Measurements from ENCODE around the gene ACKR3.

The ACKR3 gene

DNA sequence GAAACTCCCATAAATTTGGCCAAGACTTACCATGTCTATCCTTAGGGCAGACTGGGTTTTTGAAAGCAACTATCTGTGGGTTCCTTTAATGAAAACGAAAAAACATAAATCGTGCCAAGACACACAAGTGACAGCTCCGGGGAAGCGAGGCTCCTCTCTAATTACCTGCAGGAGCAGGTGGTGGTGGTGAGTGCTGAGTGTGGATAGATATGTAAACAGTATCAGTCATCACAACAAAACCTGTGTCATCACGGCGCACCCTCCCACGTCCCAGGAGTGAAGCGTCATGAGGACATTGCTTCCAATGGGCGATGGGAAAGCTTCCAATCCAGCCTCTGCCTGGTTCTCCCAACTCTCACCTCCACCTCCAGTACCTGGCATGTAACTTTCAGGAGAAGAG lies 31.3 kb downstream of the ACKR3 start:
- no peak overlapping the region for H3K4me3 ChIP-seq (ENCODE audit: low read length)
- H3K27me3 ChIP-seq (ENCODE audit: control insufficient read depth, insufficient read depth, low read length): no peaks in the 10 kb centered on the region
- H3K9ac ChIP-seq (ENCODE audit: low read length): no peak overlapping the region
- H3K4me1 ChIP-seq (ENCODE audit: control insufficient read depth, insufficient read depth, low read length): no peaks in the 10 kb centered on the region
- H3K36me3 ChIP-seq (ENCODE audit: control insufficient read depth, insufficient read depth, low read length): no peaks in the 10 kb centered on the region
- H3K27ac ChIP-seq (ENCODE audit: low read depth, low read length): no peak overlapping the region

DNA sequence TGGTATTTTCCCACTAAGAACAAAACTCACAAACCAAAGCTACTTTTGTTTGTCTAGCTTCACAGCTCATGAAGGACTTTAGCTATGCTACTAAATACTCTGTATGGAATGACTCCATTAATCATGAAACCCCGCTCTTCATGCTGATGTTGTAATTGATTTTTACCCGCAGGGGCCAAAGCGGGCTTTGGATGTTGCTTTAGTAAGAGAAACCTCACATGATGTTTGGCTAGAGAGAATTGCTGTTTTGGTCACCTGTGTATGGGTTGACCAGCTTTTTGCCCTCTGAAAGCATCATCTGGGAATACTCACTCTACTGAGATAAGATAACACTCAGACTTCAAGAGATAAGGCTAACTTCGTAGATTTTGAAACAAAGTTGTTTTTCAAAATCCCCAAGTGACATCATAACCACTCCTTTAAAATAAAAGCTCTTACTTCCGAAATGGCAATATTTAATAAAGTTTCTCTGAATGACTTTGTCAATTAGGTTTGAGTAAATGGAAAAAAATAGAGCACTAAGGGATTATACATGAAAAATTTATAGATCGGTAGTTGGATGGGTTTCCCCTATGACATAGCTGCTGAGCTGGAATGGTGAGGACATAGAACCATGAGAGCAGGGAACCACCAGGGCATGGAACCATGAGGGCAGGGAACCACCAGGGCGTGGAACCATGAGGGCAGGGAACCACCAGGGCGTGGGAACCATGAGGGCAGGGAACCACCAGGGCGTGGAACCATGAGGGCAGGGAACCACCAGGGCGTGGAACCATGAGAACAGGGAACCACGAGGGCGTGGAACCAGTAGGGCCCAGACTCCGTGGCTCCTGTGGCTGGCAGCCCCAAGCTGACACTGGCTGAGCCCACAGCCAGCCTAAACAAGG lies 31.9 kb downstream of the ACKR3 start:
- Histone ChIP-seq H3K36me3 (ENCODE audit: control insufficient read depth, insufficient read depth, low read length) (no peaks in the 10 kb centered on the region), H3K9ac (ENCODE audit: low read length) (no peak overlapping the region), H3K27me3 (ENCODE audit: control insufficient read depth, insufficient read depth, low read length) (no peaks in the 10 kb centered on the region), H3K4me1 (ENCODE audit: control insufficient read depth, insufficient read depth, low read length) (no peaks in the 10 kb centered on the region), H3K4me3 (ENCODE audit: low read length) (no peak overlapping the region), H3K27ac (ENCODE audit: low read depth, low read length) (no peak overlapping the region)

DNA sequence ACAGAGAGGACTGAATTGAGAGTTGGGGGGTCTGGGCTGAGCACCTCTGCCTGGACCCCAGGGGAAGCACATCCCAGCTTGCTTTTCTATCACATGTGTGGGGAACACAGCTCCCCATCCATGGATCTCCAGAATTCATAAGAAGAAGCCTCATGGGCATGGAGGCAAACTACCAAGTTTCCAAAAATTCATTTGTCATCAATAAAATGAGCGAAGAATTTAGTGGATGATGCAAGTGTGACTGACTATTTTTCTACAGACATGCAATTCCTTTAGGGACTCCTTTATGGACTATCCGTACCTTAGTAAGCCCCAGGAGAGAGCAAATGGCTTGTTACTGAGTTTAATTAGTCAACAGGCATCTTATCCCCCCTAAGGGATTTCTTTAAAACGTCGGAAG lies 33.1 kb downstream of the ACKR3 start:
- Histone ChIP-seq H3K4me3 (ENCODE audit: low read length) (no peak overlapping the region), H3K9ac (ENCODE audit: low read length) (no peak overlapping the region), H3K27me3 (ENCODE audit: control insufficient read depth, insufficient read depth, low read length) (no peaks in the 10 kb centered on the region), H3K36me3 (ENCODE audit: control insufficient read depth, insufficient read depth, low read length) (no peaks in the 10 kb centered on the region), H3K27ac (ENCODE audit: low read depth, low read length) (no peak overlapping the region), H3K4me1 (ENCODE audit: control insufficient read depth, insufficient read depth, low read length) (no peaks in the 10 kb centered on the region)

DNA sequence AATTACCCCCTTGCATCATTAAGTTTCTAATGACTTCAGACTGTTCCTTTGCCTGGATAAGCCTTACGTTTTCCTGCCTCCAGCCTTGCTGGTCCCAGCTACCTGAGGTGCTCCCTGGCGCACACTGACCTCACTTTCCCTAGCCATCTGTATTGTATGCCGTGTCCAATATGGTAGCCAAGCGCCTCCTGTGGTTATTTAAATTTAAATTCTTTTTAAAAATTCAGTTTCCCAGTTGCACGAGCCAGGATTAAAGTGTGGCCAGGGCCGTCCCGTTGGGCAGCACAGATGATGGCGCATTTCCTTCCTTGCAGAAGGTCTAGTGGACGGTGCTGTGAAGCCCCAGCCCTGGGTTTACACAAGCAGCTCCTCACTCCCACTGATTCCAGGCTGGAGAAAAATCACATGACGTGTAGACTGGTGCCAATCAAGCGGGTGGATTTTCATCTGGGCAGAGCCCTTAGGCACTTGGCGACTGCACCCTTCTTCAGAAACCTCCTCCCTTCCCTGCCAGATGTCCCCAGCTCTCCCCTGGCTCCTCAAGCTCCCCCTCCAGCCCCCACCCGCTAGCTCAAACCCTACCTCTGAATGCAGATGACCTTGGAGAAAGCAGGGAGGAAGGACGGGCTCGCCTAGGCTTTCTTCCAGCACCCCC lies 33.9 kb downstream of the ACKR3 start:
- no peaks in the 10 kb centered on the region for H3K27me3 ChIP-seq (ENCODE audit: control insufficient read depth, insufficient read depth, low read length)
- no peak overlapping the region for H3K27ac ChIP-seq (ENCODE audit: low read depth, low read length)
- H3K36me3 ChIP-seq (ENCODE audit: control insufficient read depth, insufficient read depth, low read length): no peaks in the 10 kb centered on the region
- no peak overlapping the region for H3K9ac ChIP-seq (ENCODE audit: low read length)
- H3K4me1 ChIP-seq (ENCODE audit: control insufficient read depth, insufficient read depth, low read length): no peaks in the 10 kb centered on the region
- no peak overlapping the region for H3K4me3 ChIP-seq (ENCODE audit: low read length)

DNA sequence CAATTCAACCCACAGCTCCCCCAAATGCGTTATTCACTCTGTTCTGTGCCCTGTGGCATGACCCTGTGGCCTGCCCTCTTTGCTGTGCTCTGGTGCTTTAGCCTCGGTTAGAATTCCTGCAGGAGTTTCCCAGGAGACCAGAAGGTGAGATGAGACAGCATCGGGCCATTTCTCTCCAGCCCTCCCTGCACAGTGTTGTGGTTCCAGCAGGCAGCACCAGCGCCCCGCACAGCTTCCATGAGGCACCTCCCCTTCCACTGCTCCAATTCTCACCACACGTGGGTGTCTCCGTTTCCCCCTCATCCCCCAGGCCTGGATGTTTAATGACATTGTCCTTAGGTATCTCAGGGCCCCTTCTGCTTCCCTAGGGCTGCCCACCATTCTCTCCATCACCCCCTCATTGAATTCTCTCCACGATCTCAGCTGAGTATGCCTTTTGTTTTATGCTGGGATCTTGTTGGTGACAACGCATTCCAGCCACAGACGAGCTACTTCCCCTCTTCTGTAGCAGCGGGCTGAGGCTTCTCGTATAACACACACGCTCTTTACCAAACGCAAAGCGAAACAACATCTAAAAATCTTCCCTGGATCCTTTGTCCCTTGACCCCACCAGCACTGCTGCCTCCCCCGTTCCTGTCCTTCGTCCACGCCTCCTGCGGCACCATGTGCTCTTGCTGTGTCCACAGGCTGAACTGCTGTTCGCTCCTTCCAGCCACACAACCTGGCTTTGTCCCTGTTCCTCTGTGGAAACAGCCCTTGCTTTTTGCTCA lies 35.1 kb downstream of the ACKR3 start:
- H3K27ac ChIP-seq (ENCODE audit: low read depth, low read length): no peak overlapping the region

DNA sequence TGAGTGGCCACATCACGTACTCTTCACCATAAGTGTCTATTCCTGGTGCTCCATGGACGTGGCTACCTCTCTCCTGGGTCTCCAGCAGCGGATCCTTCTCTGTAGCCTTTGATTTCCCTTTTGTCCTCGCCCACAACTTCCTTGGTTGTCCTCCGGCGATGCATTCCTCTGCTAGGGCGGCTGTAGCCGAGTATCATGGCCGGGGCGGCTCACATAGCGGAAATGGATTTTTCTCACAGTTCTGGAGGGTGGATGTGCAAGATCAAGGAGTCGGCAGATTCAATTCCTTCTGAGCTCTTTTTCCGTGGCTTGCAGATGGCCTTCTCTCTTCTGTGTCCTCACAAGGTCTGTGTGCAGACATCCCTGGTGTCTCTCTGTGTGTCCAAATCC lies 35.7 kb downstream of the ACKR3 start:
- Histone ChIP-seq H3K4me1 (ENCODE audit: control insufficient read depth, insufficient read depth, low read length) (no peaks in the 10 kb centered on the region), H3K4me3 (ENCODE audit: low read length) (no peak overlapping the region), H3K27me3 (ENCODE audit: control insufficient read depth, insufficient read depth, low read length) (no peaks in the 10 kb centered on the region), H3K36me3 (ENCODE audit: control insufficient read depth, insufficient read depth, low read length) (no peaks in the 10 kb centered on the region), H3K9ac (ENCODE audit: low read length) (no peak overlapping the region), H3K27ac (ENCODE audit: low read depth, low read length) (no peak overlapping the region)

More for the DNA sequence above, 35.1 kb downstream of the ACKR3 start:
- no peaks in the 10 kb centered on the region for H3K36me3 ChIP-seq (ENCODE audit: control insufficient read depth, insufficient read depth, low read length)
- no peaks in the 10 kb centered on the region for H3K4me1 ChIP-seq (ENCODE audit: control insufficient read depth, insufficient read depth, low read length)
- H3K27me3 ChIP-seq (ENCODE audit: control insufficient read depth, insufficient read depth, low read length): no peaks in the 10 kb centered on the region
- no peak overlapping the region for H3K9ac ChIP-seq (ENCODE audit: low read length)
- no peak overlapping the region for H3K4me3 ChIP-seq (ENCODE audit: low read length)

DNA sequence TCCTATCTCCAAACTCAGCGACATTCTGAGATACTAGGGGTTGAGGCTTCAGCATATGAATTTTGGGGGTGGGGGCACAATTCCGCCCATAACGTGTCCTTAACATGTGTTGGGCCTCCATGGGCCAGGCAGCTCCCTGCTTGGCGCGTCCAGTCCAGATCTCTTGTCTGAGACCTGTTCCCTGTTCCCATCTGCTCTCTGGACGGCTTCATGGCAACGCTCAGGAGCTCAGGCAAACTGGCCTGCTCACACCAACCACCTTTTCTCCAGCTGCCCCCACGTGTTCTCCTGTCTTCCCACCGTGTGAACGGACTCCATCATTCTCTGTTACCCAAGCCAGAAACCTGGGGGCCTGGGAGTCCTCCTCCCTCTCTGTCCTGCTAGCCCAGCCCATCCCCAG lies 36.4 kb downstream of the ACKR3 start:
- Histone ChIP-seq H3K36me3 (ENCODE audit: control insufficient read depth, insufficient read depth, low read length) (no peaks in the 10 kb centered on the region), H3K4me1 (ENCODE audit: control insufficient read depth, insufficient read depth, low read length) (no peaks in the 10 kb centered on the region), H3K27me3 (ENCODE audit: control insufficient read depth, insufficient read depth, low read length) (no peaks in the 10 kb centered on the region), H3K4me3 (ENCODE audit: low read length) (no peak overlapping the region), H3K9ac (ENCODE audit: low read length) (no peak overlapping the region), H3K27ac (ENCODE audit: low read depth, low read length) (no peak overlapping the region)

DNA sequence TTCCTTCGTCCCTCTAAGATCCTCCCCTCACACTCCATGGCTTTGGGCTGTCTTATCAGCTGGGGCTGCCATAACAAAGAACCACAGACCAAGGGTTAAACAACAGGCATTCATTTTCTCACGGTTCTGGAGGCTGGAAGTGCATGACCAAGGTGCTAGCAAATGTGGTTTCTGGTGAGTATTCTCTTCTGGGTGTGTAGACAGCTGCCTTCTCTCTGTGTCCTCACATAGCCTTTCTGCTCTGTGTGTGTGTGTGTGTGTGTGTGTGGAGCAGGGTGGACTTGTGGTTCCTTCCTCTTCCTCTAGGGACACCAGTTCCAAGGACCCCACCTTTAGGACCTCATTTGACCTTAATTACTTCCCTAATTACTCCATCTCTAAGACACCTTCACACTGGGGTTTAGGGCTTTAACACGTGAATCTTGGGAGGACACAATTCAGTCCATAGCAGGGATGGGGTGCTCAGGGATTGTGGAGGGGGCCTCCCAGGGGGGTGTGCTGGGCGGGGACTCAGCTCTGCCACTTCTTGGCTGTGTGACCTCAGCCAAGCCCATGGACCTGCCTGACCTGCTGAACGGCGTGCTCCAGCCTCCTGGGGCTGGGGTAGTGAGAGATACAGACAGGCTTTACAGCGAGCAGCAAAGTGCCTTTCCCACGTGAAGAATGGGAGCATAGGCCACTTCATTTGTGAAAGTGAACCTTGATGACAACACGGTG lies 38.0 kb downstream of the ACKR3 start:
- H3K9ac ChIP-seq (ENCODE audit: low read length): no peak overlapping the region
- no peaks in the 10 kb centered on the region for H3K27me3 ChIP-seq (ENCODE audit: control insufficient read depth, insufficient read depth, low read length)
- no peaks in the 10 kb centered on the region for H3K36me3 ChIP-seq (ENCODE audit: control insufficient read depth, insufficient read depth, low read length)
- no peaks in the 10 kb centered on the region for H3K4me1 ChIP-seq (ENCODE audit: control insufficient read depth, insufficient read depth, low read length)
- no peak overlapping the region for H3K27ac ChIP-seq (ENCODE audit: low read depth, low read length)
- no peak overlapping the region for H3K4me3 ChIP-seq (ENCODE audit: low read length)

DNA sequence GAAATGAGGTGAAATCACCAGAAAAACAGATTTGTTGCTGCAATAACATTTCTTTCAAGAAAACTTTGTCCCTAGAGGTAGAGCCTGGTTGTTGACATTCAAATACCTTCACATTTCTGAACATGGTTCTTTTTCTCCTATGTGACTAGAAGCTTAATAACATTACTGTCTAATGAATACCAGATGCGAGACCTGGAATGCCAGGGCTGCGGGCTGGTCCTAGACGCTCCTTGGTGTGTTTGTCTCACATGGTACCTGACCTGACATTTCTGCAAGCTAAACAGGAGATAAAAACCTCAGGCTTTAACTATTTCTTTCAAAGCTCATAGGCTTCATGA lies 38.5 kb downstream of the ACKR3 start:
- no peak overlapping the region for H3K9ac ChIP-seq (ENCODE audit: low read length)
- no peaks in the 10 kb centered on the region for H3K27me3 ChIP-seq (ENCODE audit: control insufficient read depth, insufficient read depth, low read length)
- no peaks in the 10 kb centered on the region for H3K4me1 ChIP-seq (ENCODE audit: control insufficient read depth, insufficient read depth, low read length)
- H3K27ac ChIP-seq (ENCODE audit: low read depth, low read length): no peak overlapping the region
- H3K4me3 ChIP-seq (ENCODE audit: low read length): no peak overlapping the region
- H3K36me3 ChIP-seq (ENCODE audit: control insufficient read depth, insufficient read depth, low read length): no peaks in the 10 kb centered on the region

DNA sequence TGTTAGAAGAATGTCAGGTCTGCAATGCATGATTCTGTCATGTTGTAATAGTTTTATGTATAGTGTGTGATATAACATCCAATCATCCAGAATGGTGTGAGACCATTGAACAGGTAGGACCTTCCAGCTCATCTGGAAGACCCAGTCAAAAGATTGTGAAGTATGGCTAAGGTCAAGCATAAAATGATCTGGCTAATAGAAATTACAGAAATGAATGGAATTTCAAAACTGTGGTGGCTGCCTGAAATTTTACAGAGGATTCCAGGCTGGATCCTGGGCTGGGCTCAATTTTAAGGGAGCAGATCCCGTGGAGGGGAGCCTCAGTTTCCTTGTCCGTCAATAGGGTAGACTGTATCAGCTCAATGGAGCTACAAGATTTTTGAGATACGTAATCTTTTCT lies 39.1 kb downstream of the ACKR3 start:
- Histone ChIP-seq H3K27me3 (ENCODE audit: control insufficient read depth, insufficient read depth, low read length) (no peaks in the 10 kb centered on the region), H3K4me3 (ENCODE audit: low read length) (no peak overlapping the region), H3K9ac (ENCODE audit: low read length) (no peak overlapping the region), H3K36me3 (ENCODE audit: control insufficient read depth, insufficient read depth, low read length) (no peaks in the 10 kb centered on the region), H3K4me1 (ENCODE audit: control insufficient read depth, insufficient read depth, low read length) (no peaks in the 10 kb centered on the region), H3K27ac (ENCODE audit: low read depth, low read length) (no peak overlapping the region)

DNA sequence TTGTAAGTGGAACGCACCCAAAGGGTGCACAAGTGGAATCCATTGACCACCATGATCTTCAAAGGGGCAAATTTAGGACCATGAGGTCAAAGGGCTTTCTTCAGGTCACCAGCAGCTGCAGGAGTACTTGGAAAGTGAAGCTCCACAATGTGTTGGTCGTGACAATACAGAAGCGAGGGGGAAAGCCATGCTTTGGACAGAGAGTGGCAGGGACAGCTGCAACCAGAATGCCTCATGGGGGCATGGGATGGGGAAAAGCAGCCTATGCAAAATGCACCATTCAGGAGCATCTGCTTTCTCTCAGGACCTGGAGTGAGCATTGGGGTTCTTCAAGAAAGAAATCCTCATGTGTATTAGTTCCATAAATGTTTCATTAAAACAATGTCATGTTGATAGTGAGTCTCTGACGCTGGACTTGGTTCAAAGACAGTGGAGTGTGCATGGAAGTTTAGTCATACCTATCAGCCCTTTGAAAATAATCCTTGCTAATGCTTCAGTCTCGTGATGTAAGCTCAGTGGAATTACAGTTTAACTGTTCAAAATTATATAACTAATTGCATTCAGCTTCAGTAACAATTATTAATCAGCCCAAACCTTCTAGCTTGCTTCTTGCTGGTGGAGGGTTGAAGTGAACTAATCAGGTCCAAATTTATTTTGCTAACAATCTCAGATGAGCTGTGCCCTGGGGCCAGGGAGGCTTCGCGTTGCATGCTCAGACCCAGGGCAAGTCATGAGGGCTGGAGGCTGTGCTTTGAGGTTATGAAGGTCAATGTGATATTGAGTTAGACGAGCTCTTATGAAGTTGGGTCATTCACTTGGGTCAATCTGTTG lies 41.6 kb downstream of the ACKR3 start:
- Histone ChIP-seq H3K4me1 (ENCODE audit: control insufficient read depth, insufficient read depth, low read length) (no peaks in the 10 kb centered on the region), H3K4me3 (ENCODE audit: low read length) (no peak overlapping the region)

More for the DNA sequence above, 41.6 kb downstream of the ACKR3 start:
- no peak overlapping the region for H3K9ac ChIP-seq (ENCODE audit: low read length)
- H3K27ac ChIP-seq (ENCODE audit: low read depth, low read length): no peak overlapping the region
- no peaks in the 10 kb centered on the region for H3K36me3 ChIP-seq (ENCODE audit: control insufficient read depth, insufficient read depth, low read length)
- no peaks in the 10 kb centered on the region for H3K27me3 ChIP-seq (ENCODE audit: control insufficient read depth, insufficient read depth, low read length)

Data from rectal smooth muscle tissue (tissue), 1 donor.